ENCODE data around the gene CXXC1.

Gene CXXC1

GRCh38 chr18:50272568-50272967 is 14.9 kb downstream of the CXXC1 start:
- no peaks in the 10 kb centered on the region for H3K4me1 ChIP-seq
- H3K9me3 ChIP-seq, result no peaks in the 10 kb centered on the region
- intact Hi-C loops (cut with DNase I; ENCODE audit: low total_unique reads), result no loop called here
- no peak overlapping the region for H3K27ac ChIP-seq
- no peak for TF ChIP-seq CTCF (IDR thresholded peaks at IDR 0.05)
- no peak for DNase-seq
- H3K36me3 ChIP-seq, result peaks cover 77 to 86% (median 84%) of the 10 kb centered on the region in 3 donors
- H3K4me3 ChIP-seq, result no peak overlapping the region
- no peaks in the 10 kb centered on the region for H3K27me3 ChIP-seq

- Histone ChIP-seq H3K9me3 (no peaks in the 10 kb centered on the region), H3K27me3 (no peaks in the 10 kb centered on the region), H3K4me1 (peaks cover 0 to 15% (median 9%) of the 10 kb centered on the region in 4 donors), H3K36me3 (peaks cover 38 to 46% (median 43%) of the 10 kb centered on the region in 3 donors), H3K27ac (peak overlapping the region; percentile 67 to 76), H3K4me3 (peak overlapping the region; percentile 48 to 63)
- peak; percentile 80 to 89 for DNase-seq
- intact Hi-C loops (cut with DNase I; ENCODE audit: low total_unique reads), result no loop called here
- peak; percentile 63 to 64 for TF ChIP-seq CTCF (IDR thresholded peaks at IDR 0.05)
Measured at GRCh38 chr18:50268022-50268747, 19.3 kb downstream of the CXXC1 start.

- H3K4me1 ChIP-seq, result peaks cover 0 to 15% (median 9%) of the 10 kb centered on the region in 4 donors
- H3K4me3 ChIP-seq, result peak within 1 kb of the TSS; percentile 63 to 67
- peak; percentile 88 to 94 for DNase-seq
- H3K27ac ChIP-seq, result peak within 1 kb of the TSS in 1 of 2 donors; percentile 51
- intact Hi-C loops (cut with DNase I; ENCODE audit: low total_unique reads), result no loop called here
- H3K27me3 ChIP-seq, result no peaks in the 10 kb centered on the region
- no peaks in the 10 kb centered on the region for H3K9me3 ChIP-seq
- peaks cover 19 to 27% (median 24%) of the 10 kb centered on the region in 3 donors for H3K36me3 ChIP-seq
- no peak for TF ChIP-seq CTCF (IDR thresholded peaks at IDR 0.05)
Measured at GRCh38 chr18:50266248-50266704, 21.2 kb downstream of the CXXC1 start, which contains the start of gene CFAP53. TSS of gene CFAP53 (minus strand) at chr18:50266495. CDS start at chr18:50266404, 91 bp downstream.

GRCh38 chr18:50262977-50263376 is 24.5 kb downstream of the CXXC1 start:
- no peak for TF ChIP-seq CTCF (IDR thresholded peaks at IDR 0.05)
- no peaks in the 10 kb centered on the region for H3K9me3 ChIP-seq
- no peak for DNase-seq
- H3K4me1 ChIP-seq, result peaks cover 0 to 15% (median 9%) of the 10 kb centered on the region in 4 donors
- H3K27ac ChIP-seq, result no peak overlapping the region
- H3K4me3 ChIP-seq, result no peak overlapping the region
- intact Hi-C loops (cut with DNase I; ENCODE audit: low total_unique reads), result no loop called here
- H3K27me3 ChIP-seq, result no peaks in the 10 kb centered on the region
- no peaks in the 10 kb centered on the region for H3K36me3 ChIP-seq

GRCh38 chr18:50250935-50251334 is 36.6 kb downstream of the CXXC1 start:
- intact Hi-C loops (cut with DNase I; ENCODE audit: low total_unique reads), result no loop called here
- Histone ChIP-seq H3K4me3 (no peak overlapping the region), H3K36me3 (no peaks in the 10 kb centered on the region), H3K27me3 (no peaks in the 10 kb centered on the region), H3K4me1 (no peaks in the 10 kb centered on the region), H3K9me3 (no peaks in the 10 kb centered on the region), H3K27ac (no peak overlapping the region)
- no peak for DNase-seq
- TF ChIP-seq CTCF (IDR thresholded peaks at IDR 0.05), result no peak

All from tibial artery (tissue), 4 donors.